Measurements from ENCODE around the gene NLGN1.

Gene NLGN1

GRCh38 chr3:174156200-174156599 lies 758.7 kb downstream of the NLGN1 start:
- H3K27ac ChIP-seq (ENCODE audit: poor library complexity, severe bottlenecking): no peak overlapping the region
- no peak for TF ChIP-seq CTCF (IDR thresholded peaks at IDR 0.05; ENCODE audit: poor library complexity, severe bottlenecking)
- no peaks in the 10 kb centered on the region for H3K36me3 ChIP-seq (ENCODE audit: low read depth)
- ATAC-seq (ENCODE audit: low read depth) (no peak), DNase-seq (ENCODE audit: low spot score) (no peak)
- H3K27me3 ChIP-seq (ENCODE audit: insufficient read depth, poor library complexity, severe bottlenecking): peaks cover 2% of the 10 kb centered on the region
- H3K4me1 ChIP-seq (ENCODE audit: insufficient read depth, poor library complexity, severe bottlenecking): no peaks in the 10 kb centered on the region
- no peak overlapping the region for H3K4me3 ChIP-seq (ENCODE audit: severe bottlenecking)
- no peaks in the 10 kb centered on the region for H3K9me3 ChIP-seq (ENCODE audit: severe bottlenecking)

- DNase-seq (ENCODE audit: low spot score): no peak
- no peak overlapping the region for H3K27ac ChIP-seq (ENCODE audit: poor library complexity, severe bottlenecking)
- H3K9me3 ChIP-seq (ENCODE audit: severe bottlenecking): no peaks in the 10 kb centered on the region
- H3K4me1 ChIP-seq (ENCODE audit: insufficient read depth, poor library complexity, severe bottlenecking): no peaks in the 10 kb centered on the region
- H3K36me3 ChIP-seq (ENCODE audit: low read depth): no peaks in the 10 kb centered on the region
- H3K27me3 ChIP-seq (ENCODE audit: insufficient read depth, poor library complexity, severe bottlenecking): peaks cover 2% of the 10 kb centered on the region
- no peak overlapping the region for H3K4me3 ChIP-seq (ENCODE audit: severe bottlenecking)
- TF ChIP-seq CTCF (IDR thresholded peaks at IDR 0.05; ENCODE audit: poor library complexity, severe bottlenecking): no peak
- ATAC-seq (ENCODE audit: low read depth): no peak
These were observed 761.1 kb downstream of the NLGN1 start for GRCh38 chr3:174158674-174159073.

- H3K4me1 ChIP-seq (ENCODE audit: insufficient read depth, poor library complexity, severe bottlenecking): no peaks in the 10 kb centered on the region
- no peaks in the 10 kb centered on the region for H3K9me3 ChIP-seq (ENCODE audit: severe bottlenecking)
- no peak for ATAC-seq (ENCODE audit: low read depth)
- no peak for TF ChIP-seq CTCF (IDR thresholded peaks at IDR 0.05; ENCODE audit: poor library complexity, severe bottlenecking)
- no peak overlapping the region for H3K4me3 ChIP-seq (ENCODE audit: severe bottlenecking)
- H3K36me3 ChIP-seq (ENCODE audit: low read depth): no peaks in the 10 kb centered on the region
- DNase-seq (ENCODE audit: low spot score): no peak
- H3K27me3 ChIP-seq (ENCODE audit: insufficient read depth, poor library complexity, severe bottlenecking): peaks cover 2% of the 10 kb centered on the region
- no peak overlapping the region for H3K27ac ChIP-seq (ENCODE audit: poor library complexity, severe bottlenecking)
These were observed 762.1 kb downstream of the NLGN1 start for GRCh38 chr3:174159604-174160003.

- H3K27me3 ChIP-seq (ENCODE audit: insufficient read depth, poor library complexity, severe bottlenecking): no peaks in the 10 kb centered on the region
- H3K9me3 ChIP-seq (ENCODE audit: severe bottlenecking): no peaks in the 10 kb centered on the region
- no peak overlapping the region for H3K27ac ChIP-seq (ENCODE audit: poor library complexity, severe bottlenecking)
- H3K4me3 ChIP-seq (ENCODE audit: severe bottlenecking): no peak overlapping the region
- TF ChIP-seq CTCF (IDR thresholded peaks at IDR 0.05; ENCODE audit: poor library complexity, severe bottlenecking): no peak
- no peaks in the 10 kb centered on the region for H3K36me3 ChIP-seq (ENCODE audit: low read depth)
- H3K4me1 ChIP-seq (ENCODE audit: insufficient read depth, poor library complexity, severe bottlenecking): no peaks in the 10 kb centered on the region
- ATAC-seq (ENCODE audit: low read depth): no peak
- no peak for DNase-seq (ENCODE audit: low spot score)
These were observed 765.0 kb downstream of the NLGN1 start for GRCh38 chr3:174162550-174162949.

GRCh38 chr3:174168026-174168425 lies 770.5 kb downstream of the NLGN1 start:
- DNase-seq (ENCODE audit: low spot score): no peak
- TF ChIP-seq CTCF (IDR thresholded peaks at IDR 0.05; ENCODE audit: poor library complexity, severe bottlenecking): no peak
- Histone ChIP-seq H3K9me3 (ENCODE audit: severe bottlenecking) (no peaks in the 10 kb centered on the region), H3K27ac (ENCODE audit: poor library complexity, severe bottlenecking) (no peak overlapping the region), H3K27me3 (ENCODE audit: insufficient read depth, poor library complexity, severe bottlenecking) (no peaks in the 10 kb centered on the region), H3K4me1 (ENCODE audit: insufficient read depth, poor library complexity, severe bottlenecking) (no peaks in the 10 kb centered on the region), H3K36me3 (ENCODE audit: low read depth) (no peaks in the 10 kb centered on the region), H3K4me3 (ENCODE audit: severe bottlenecking) (no peak overlapping the region)
- ATAC-seq (ENCODE audit: low read depth): no peak

Measured in RWPE2 (cell line).